Smooth muscle cell (in vitro differentiated cells): ENCODE data around the gene CFAP20DC. TPM values are rescaled to one million over a fixed set of nuclear protein-coding genes. Genes with fewer than 3 reads are reported as not detected.

Source experiments
- DNase-seq: peaks from one replicate; lab custom pipeline; 2025; ENCODE audit not compliant: unreplicated experiment; lab: John Stamatoyannopoulos, UW
- H2AFZ ChIP-seq: fragments of 200-600 bp; sonication (generic); 2 replicates; pipeline ENCODE4 v1.6.0; 2016; ENCODE audit warnings: antibody characterized with exemption, low read depth, mild to moderate bottlenecking
- H3F3A ChIP-seq: fragments of 200-600 bp; sonication (generic); 2 replicates; pipeline ENCODE4 v1.6.0; 2017; ENCODE audit warnings: antibody characterized with exemption, low read depth
- H3K27ac ChIP-seq: fragments of 200-600 bp; sonication (generic); 2 replicates; pipeline ENCODE4 v1.5.1; 2016; ENCODE audit warnings: low read depth, mild to moderate bottlenecking
- H3K27me3 ChIP-seq: fragments of 200-600 bp; sonication (generic); 2 replicates; pipeline ENCODE4 v1.6.1; 2016; ENCODE audit warnings: low read depth, mild to moderate bottlenecking
- H3K36me3 ChIP-seq: fragments of 200-600 bp; sonication (generic); 2 replicates; pipeline ENCODE4 v1.5.1; 2016; ENCODE audit warnings: low read depth
- H3K4me1 ChIP-seq: fragments of 200-600 bp; sonication (generic); 2 replicates; pipeline ENCODE4 v1.5.1; 2016; ENCODE audit warnings: low read depth
- H3K4me2 ChIP-seq: fragments of 200-600 bp; sonication (generic); 2 replicates; pipeline ENCODE4 v1.6.0; 2016; ENCODE audit warnings: mild to moderate bottlenecking
- H3K4me3 ChIP-seq: fragments of 200-600 bp; sonication (generic); 2 replicates; pipeline ENCODE4 v1.5.1; 2016; ENCODE audit warnings: mild to moderate bottlenecking
- H3K79me2 ChIP-seq: fragments of 200-600 bp; sonication (generic); 2 replicates; pipeline ENCODE4 v1.6.0; 2016; ENCODE audit warnings: low read depth, mild to moderate bottlenecking
- H3K9ac ChIP-seq: fragments of 200-600 bp; sonication (generic); 2 replicates; pipeline ENCODE4 v1.6.0; 2016; ENCODE audit warnings: low read depth
- H3K9me3 ChIP-seq: fragments of 200-600 bp; sonication (generic); replicated peaks from 2 replicates; pipeline ENCODE4 v1.5.1; 2016; ENCODE audit warnings: low read depth
- H4K20me1 ChIP-seq: fragments of 200-600 bp; sonication (generic); 2 replicates; pipeline ENCODE4 v1.6.0; 2016; ENCODE audit warnings: low read depth
- CTCF ChIP-seq: fragments of 200-600 bp; sonication (generic); IDR thresholded peaks from 2 replicates; pipeline ENCODE4 v1.5.1; 2017; ENCODE audit warnings: borderline replicate concordance, mild to moderate bottlenecking, antibody characterized with exemption; ENCODE audit not compliant: insufficient read depth, poor library complexity, severe bottlenecking
- WGBS: methylation state at CpG from one replicate; pipeline ENCODE4 v1.1.7; 2016; ENCODE audit warnings: low lambda C conversion rate; 5-methylcytosine and 5-hydroxymethylcytosine counted together
- polyA plus RNA-seq: library from polyadenylated mRNA; unstranded; fragments of >200 nt; fragmentation: Nextera tagmentation; extraction: Ambion mirVana; gene quantifications from 2 replicates; pipeline ENCODE4 v1.2.1, GENCODE V29; 2016
- total RNA-seq: library from RNA; depleted of rRNA; stranded (reverse); fragments of >200 nt; gene quantifications from 2 replicates; pipeline ENCODE4 v1.2.3, GENCODE V29; 2014

The CFAP20DC gene
- total and polyA plus RNA-seq, 2 experiments from 2014 or later, result 7.9 to 11.6 TPM

DNA sequence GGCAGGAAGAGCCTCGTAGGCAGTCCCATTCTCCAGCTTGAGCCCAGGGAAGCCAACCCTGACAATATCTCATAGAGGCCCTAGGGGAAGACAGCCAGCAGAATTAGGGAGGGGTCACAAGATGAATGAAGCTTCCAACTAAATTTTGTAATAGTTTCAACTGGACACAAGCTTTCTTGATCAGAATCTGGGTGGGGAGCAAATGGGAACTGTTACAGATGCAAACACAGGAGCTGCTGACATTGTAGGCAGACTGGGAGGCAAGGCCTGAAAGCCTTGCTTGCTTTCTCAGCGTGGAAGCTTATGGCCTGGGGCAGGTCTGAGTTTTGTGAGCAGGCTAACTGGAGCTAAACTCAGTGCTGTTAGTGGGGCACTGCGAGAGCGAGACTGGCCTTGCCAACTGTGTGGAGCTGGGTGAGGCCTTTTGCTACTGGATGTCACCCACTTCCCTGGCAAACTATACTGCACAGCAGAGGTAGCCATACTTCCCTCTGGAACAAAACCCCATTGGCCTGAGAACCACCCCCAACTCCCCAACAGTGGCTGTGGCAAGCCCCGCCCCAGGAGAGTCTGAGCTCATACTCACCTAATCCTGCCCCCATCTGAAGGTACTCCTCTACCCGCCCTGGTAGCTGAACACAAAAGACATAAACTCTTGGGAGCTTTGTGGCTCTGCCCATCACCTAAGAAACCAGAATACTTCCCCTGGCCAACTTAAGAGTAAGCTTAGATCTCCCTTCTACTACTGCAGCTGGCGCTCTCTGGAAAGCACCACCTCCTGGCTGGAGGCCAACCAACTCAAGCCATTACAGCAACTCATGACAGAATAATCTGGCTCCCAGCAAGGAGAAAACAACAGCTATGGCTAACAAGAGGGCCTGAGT is 42.9 kb downstream of the CFAP20DC start:
- H3K4me3 ChIP-seq, result no peak overlapping the region
- DNase-seq, result no peak
- H3K27me3 ChIP-seq, result no peaks in the 10 kb centered on the region
- H3K79me2 ChIP-seq, result no peaks in the 10 kb centered on the region
- H4K20me1 ChIP-seq, result no peaks in the 10 kb centered on the region
- no peak overlapping the region for H3K9ac ChIP-seq
- 90% methylated on average over 7 of the region's 7 CpGs for WGBS
- no peaks in the 10 kb centered on the region for H3K4me1 ChIP-seq
- H3K36me3 ChIP-seq, result no peaks in the 10 kb centered on the region
- H3F3A ChIP-seq, result no peaks in the 10 kb centered on the region
- no peak overlapping the region for H3K4me2 ChIP-seq
- no peak for TF ChIP-seq CTCF
- no peaks in the 10 kb centered on the region for H3K9me3 ChIP-seq
- H3K27ac ChIP-seq, result no peak overlapping the region
- H2AFZ ChIP-seq, result no peak overlapping the region

GRCh38 chr3:59001675-59002074 is 48.1 kb downstream of the CFAP20DC start:
- Histone ChIP-seq H3K4me1 (peaks cover 14% of the 10 kb centered on the region), H3K79me2 (no peaks in the 10 kb centered on the region), H4K20me1 (no peaks in the 10 kb centered on the region), H3K4me3 (no peak overlapping the region), H2AFZ (no peak overlapping the region), H3K27me3 (no peaks in the 10 kb centered on the region), H3K9ac (no peak overlapping the region), H3K36me3 (no peaks in the 10 kb centered on the region), H3F3A (peaks cover 15% of the 10 kb centered on the region), H3K27ac (no peak overlapping the region), H3K9me3 (no peaks in the 10 kb centered on the region), H3K4me2 (no peak overlapping the region)
- no peak for DNase-seq
- WGBS, result 92% methylated on average over 8 of the region's 8 CpGs
- no peak for TF ChIP-seq CTCF

GRCh38 chr3:58999774-59000160 is 50.1 kb downstream of the CFAP20DC start:
- Histone ChIP-seq H3K27me3 (no peaks in the 10 kb centered on the region), H3K9me3 (no peaks in the 10 kb centered on the region), H3K79me2 (no peaks in the 10 kb centered on the region), H2AFZ (no peak overlapping the region), H3K4me2 (no peak overlapping the region), H3K9ac (peak overlapping the region; percentile 6), H3K36me3 (no peaks in the 10 kb centered on the region), H3F3A (peaks cover 15% of the 10 kb centered on the region), H3K27ac (peak overlapping the region; percentile 98), H3K4me1 (peaks cover 14% of the 10 kb centered on the region), H3K4me3 (no peak overlapping the region), H4K20me1 (no peaks in the 10 kb centered on the region)
- no peak for DNase-seq
- WGBS, result 50% methylated on average over 1 of the region's 1 CpG
- TF ChIP-seq CTCF, result no peak
